DMS 273 (cell line): ENCODE data around the gene SLC39A2.
"Not testable (repeated sequence)": the region's sequence is repeated elsewhere in the genome, so short reads cannot be mapped to it uniquely, and the experiment has no call there.

Experiments used
- DNase-seq: peaks from one replicate; lab custom pipeline; 2025; ENCODE audit not compliant: unreplicated experiment; lab: John Stamatoyannopoulos, UW

Gene SLC39A2

GRCh38 chr14:20998674-20999366 is at the start of gene SLC39A2:
TSS of gene SLC39A2 (plus strand) at chr14:20999293. CDS start at chr14:20999447, 154 bp downstream.
- DNase-seq: peak; percentile 45

- not testable (repeated sequence) for DNase-seq
Observed at GRCh38 chr14:20954736-20955537, 44.2 kb upstream of the SLC39A2 start, which contains the start of gene RNASE2. TSS of gene RNASE2 (plus strand) at chr14:20955487. CDS start at chr14:20955772, 285 bp downstream.

- DNase-seq: not testable (repeated sequence)
Observed at GRCh38 chr14:20955538-20955873, 43.6 kb upstream of the SLC39A2 start.

- DNase-seq: no peak
Observed at GRCh38 chr14:20956376-20956976, 42.6 kb upstream of the SLC39A2 start.

- DNase-seq: not testable (repeated sequence)
Observed at GRCh38 chr14:20958946-20959345, 40.1 kb upstream of the SLC39A2 start.

- DNase-seq: no peak
Observed at GRCh38 chr14:20969336-20969735, 29.8 kb upstream of the SLC39A2 start.

GRCh38 chr14:20970647-20970982 is 28.5 kb upstream of the SLC39A2 start:
- DNase-seq: no peak

- DNase-seq: peak; percentile 93
Observed at GRCh38 chr14:20970983-20971704, 27.9 kb upstream of the SLC39A2 start.

GRCh38 chr14:20971705-20972021 is 27.4 kb upstream of the SLC39A2 start:
- no peak for DNase-seq

- no peak for DNase-seq
Observed at GRCh38 chr14:20973501-20973900, 25.6 kb upstream of the SLC39A2 start.

GRCh38 chr14:20976291-20976690 is 22.8 kb upstream of the SLC39A2 start:
- DNase-seq: no peak

GRCh38 chr14:20978687-20979086 is 20.4 kb upstream of the SLC39A2 start:
- no peak for DNase-seq

- no peak for DNase-seq
Observed at GRCh38 chr14:20980906-20981305, 18.2 kb upstream of the SLC39A2 start.

GRCh38 chr14:20982646-20983369 is 16.3 kb upstream of the SLC39A2 start:
- DNase-seq: no peak

- DNase-seq: not testable (repeated sequence)
Observed at GRCh38 chr14:20985650-20986049, 13.4 kb upstream of the SLC39A2 start.

- no peak for DNase-seq
Observed at GRCh38 chr14:20986811-20987210, 12.3 kb upstream of the SLC39A2 start.

- DNase-seq: no peak
Observed at GRCh38 chr14:20988717-20989470, 10.2 kb upstream of the SLC39A2 start.

- no peak for DNase-seq
Observed at GRCh38 chr14:20989471-20989786, 9.7 kb upstream of the SLC39A2 start.

- peak; percentile 98 for DNase-seq
Observed at GRCh38 chr14:20989787-20990600, 9.1 kb upstream of the SLC39A2 start, which contains the start of gene METTL17. TSS of gene METTL17 (plus strand) at chr14:20989980. CDS start at chr14:20990003, 23 bp downstream.
